ENCODE results near the gene CTPS1. TPM values are rescaled to one million over a fixed set of nuclear protein-coding genes. Genes with fewer than 3 reads are reported as not detected.

CTPS1 gene
- total RNA-seq, 1 donor from 2014 or later: 91.4 TPM

- H3K27me3 ChIP-seq (ENCODE audit: insufficient read depth, low read length): no peaks in the 10 kb centered on the region
- no peak overlapping the region for H3K4me3 Mint-ChIP-seq (ENCODE audit: unreplicated experiment)
- no peak overlapping the region for H3K4me3 ChIP-seq (ENCODE audit: insufficient read depth, low read depth, low read length)
- no peaks in the 10 kb centered on the region for H3K36me3 ChIP-seq (ENCODE audit: insufficient read depth, low read length)
- no peak overlapping the region for H3K27ac Mint-ChIP-seq (ENCODE audit: unreplicated experiment)
- H3K4me2 ChIP-seq (ENCODE audit: low read length): no peak overlapping the region
- no peak for TF ChIP-seq EZH2 (IDR thresholded peaks at IDR 0.05; ENCODE audit: insufficient read depth, low read length)
- TF ChIP-seq CTCF (IDR thresholded peaks at IDR 0.05; ENCODE audit: insufficient read depth, low read depth, low read length): no peak
- no peaks in the 10 kb centered on the region for H3K4me1 Mint-ChIP-seq (ENCODE audit: low read depth, unreplicated experiment)
- peaks cover 11% of the 10 kb centered on the region for H3K4me1 ChIP-seq (ENCODE audit: insufficient read depth, low read length)
- H3K9me3 Mint-ChIP-seq (ENCODE audit: unreplicated experiment): peaks cover 3% of the 10 kb centered on the region
- FAIRE-seq (no peak), DNase-seq (ENCODE audit: low read depth) (no peak)
- H3K79me2 ChIP-seq (ENCODE audit: insufficient read depth, low read length): no peaks in the 10 kb centered on the region
- peaks cover 18% of the 10 kb centered on the region for H3K27me3 Mint-ChIP-seq (ENCODE audit: low read depth, unreplicated experiment)
- H3K9me3 ChIP-seq (ENCODE audit: insufficient read depth, low read depth, low read length): no peaks in the 10 kb centered on the region
- H2AFZ ChIP-seq (ENCODE audit: low read depth, low read length): no peak overlapping the region
- H3K27ac ChIP-seq (ENCODE audit: low read depth, low read length): no peak overlapping the region
- H3K36me3 Mint-ChIP-seq (ENCODE audit: low read depth, unreplicated experiment): no peaks in the 10 kb centered on the region
- H3K9ac ChIP-seq (ENCODE audit: low read length): no peak overlapping the region
- H4K20me1 ChIP-seq (ENCODE audit: insufficient read depth, low read length): no peaks in the 10 kb centered on the region
These were observed 29.9 kb upstream of the CTPS1 start for GRCh38 chr1:40949563-40949962.

DNA sequence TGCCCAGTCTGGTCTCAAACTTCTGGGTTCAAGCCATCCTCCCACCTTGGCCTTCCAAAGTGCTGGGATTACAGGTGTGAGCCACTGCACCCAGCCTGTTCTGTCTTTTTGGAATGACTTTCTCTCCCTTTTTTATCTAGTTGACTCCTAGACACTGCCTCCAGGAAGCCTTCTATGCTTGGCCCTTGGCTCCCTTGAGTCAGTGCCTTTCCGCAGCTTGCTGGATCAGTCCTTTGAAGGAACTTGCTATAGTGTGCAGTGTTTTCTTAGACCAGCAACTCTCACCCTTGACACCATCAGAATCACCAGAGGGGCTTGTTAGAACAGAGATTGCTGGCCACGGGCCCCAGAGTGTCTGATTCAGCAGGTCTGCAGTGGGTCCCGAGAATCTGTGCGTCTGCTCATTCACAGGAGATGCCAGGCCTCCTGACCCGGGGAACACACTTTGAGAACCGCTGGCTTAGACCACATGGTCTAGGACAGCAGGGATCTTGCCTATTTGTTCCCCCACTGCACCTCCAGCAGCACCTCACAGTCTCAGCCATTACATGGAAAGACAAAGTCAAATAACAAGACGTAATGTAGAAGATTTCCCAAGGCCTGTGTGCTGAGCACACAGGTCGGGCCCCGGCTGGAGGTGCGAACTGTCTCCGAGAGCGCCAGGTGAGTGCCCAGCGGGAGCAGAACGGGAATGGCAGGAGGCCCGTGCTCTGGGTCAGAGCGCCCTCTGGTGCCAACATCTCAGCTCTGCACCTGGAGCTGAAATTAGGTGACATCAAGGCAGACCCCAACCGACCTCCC, 27.4 kb upstream of the CTPS1 start:
- no peak for TF ChIP-seq EZH2 (IDR thresholded peaks at IDR 0.05; ENCODE audit: insufficient read depth, low read length)
- peak; percentile 80 for TF ChIP-seq CTCF (IDR thresholded peaks at IDR 0.05; ENCODE audit: insufficient read depth, low read depth, low read length)
- peak overlapping the region; percentile 44 for H3K4me2 ChIP-seq (ENCODE audit: low read length)
- H3K4me1 ChIP-seq (ENCODE audit: insufficient read depth, low read length): peaks cover 9% of the 10 kb centered on the region
- no peaks in the 10 kb centered on the region for H3K79me2 ChIP-seq (ENCODE audit: insufficient read depth, low read length)
- H3K27me3 ChIP-seq (ENCODE audit: insufficient read depth, low read length): no peaks in the 10 kb centered on the region
- no peaks in the 10 kb centered on the region for H3K9me3 ChIP-seq (ENCODE audit: insufficient read depth, low read depth, low read length)
- Mint-ChIP-seq H3K9me3 (ENCODE audit: unreplicated experiment) (peaks cover 1% of the 10 kb centered on the region), H3K4me1 (ENCODE audit: low read depth, unreplicated experiment) (no peaks in the 10 kb centered on the region), H3K27ac (ENCODE audit: unreplicated experiment) (no peak overlapping the region), H3K36me3 (ENCODE audit: low read depth, unreplicated experiment) (no peaks in the 10 kb centered on the region), H3K27me3 (ENCODE audit: low read depth, unreplicated experiment) (peaks cover 18% of the 10 kb centered on the region), H3K4me3 (ENCODE audit: unreplicated experiment) (no peak overlapping the region)
- H3K36me3 ChIP-seq (ENCODE audit: insufficient read depth, low read length): no peaks in the 10 kb centered on the region
- no peak overlapping the region for H3K4me3 ChIP-seq (ENCODE audit: insufficient read depth, low read depth, low read length)
- no peak overlapping the region for H3K9ac ChIP-seq (ENCODE audit: low read length)
- H2AFZ ChIP-seq (ENCODE audit: low read depth, low read length): peak overlapping the region; percentile 35
- no peaks in the 10 kb centered on the region for H4K20me1 ChIP-seq (ENCODE audit: insufficient read depth, low read length)
- H3K27ac ChIP-seq (ENCODE audit: low read depth, low read length): no peak overlapping the region
- no peak for FAIRE-seq
- DNase-seq (ENCODE audit: low read depth): no peak

GRCh38 chr1:40952744-40953315, 26.7 kb upstream of the CTPS1 start:
- no peak overlapping the region for H3K4me3 Mint-ChIP-seq (ENCODE audit: unreplicated experiment)
- H2AFZ ChIP-seq (ENCODE audit: low read depth, low read length): no peak overlapping the region

More at GRCh38 chr1:40952744-40953315, 26.7 kb upstream of the CTPS1 start:
- TF ChIP-seq EZH2 (IDR thresholded peaks at IDR 0.05; ENCODE audit: insufficient read depth, low read length): no peak
- no peak for TF ChIP-seq CTCF (IDR thresholded peaks at IDR 0.05; ENCODE audit: insufficient read depth, low read depth, low read length)
- H3K27ac Mint-ChIP-seq (ENCODE audit: unreplicated experiment): no peak overlapping the region
- H3K36me3 Mint-ChIP-seq (ENCODE audit: low read depth, unreplicated experiment): no peaks in the 10 kb centered on the region
- no peaks in the 10 kb centered on the region for H3K4me1 Mint-ChIP-seq (ENCODE audit: low read depth, unreplicated experiment)
- DNase-seq (ENCODE audit: low read depth): no peak
- no peaks in the 10 kb centered on the region for H3K9me3 ChIP-seq (ENCODE audit: insufficient read depth, low read depth, low read length)
- peaks cover 1% of the 10 kb centered on the region for H3K9me3 Mint-ChIP-seq (ENCODE audit: unreplicated experiment)
- peaks cover 9% of the 10 kb centered on the region for H3K4me1 ChIP-seq (ENCODE audit: insufficient read depth, low read length)
- no peaks in the 10 kb centered on the region for H3K79me2 ChIP-seq (ENCODE audit: insufficient read depth, low read length)
- no peak overlapping the region for H3K4me3 ChIP-seq (ENCODE audit: insufficient read depth, low read depth, low read length)
- H3K36me3 ChIP-seq (ENCODE audit: insufficient read depth, low read length): no peaks in the 10 kb centered on the region
- no peak overlapping the region for H3K27ac ChIP-seq (ENCODE audit: low read depth, low read length)
- no peak overlapping the region for H3K9ac ChIP-seq (ENCODE audit: low read length)
- H3K27me3 ChIP-seq (ENCODE audit: insufficient read depth, low read length): no peaks in the 10 kb centered on the region
- H3K4me2 ChIP-seq (ENCODE audit: low read length): no peak overlapping the region
- H3K27me3 Mint-ChIP-seq (ENCODE audit: low read depth, unreplicated experiment): peaks cover 18% of the 10 kb centered on the region
- no peaks in the 10 kb centered on the region for H4K20me1 ChIP-seq (ENCODE audit: insufficient read depth, low read length)
- FAIRE-seq: no peak
